Measurements from ENCODE around the gene RETREG1. TPM values are rescaled to one million over a fixed set of nuclear protein-coding genes. Genes with fewer than 3 reads are reported as not detected.

The RETREG1 gene
- total and polyA plus RNA-seq, 2 of the 13 experiments (the other 11 are each of a cell fraction or from before 2014, with no cell fraction given): 0.07 TPM; not detected in 1

DNA sequence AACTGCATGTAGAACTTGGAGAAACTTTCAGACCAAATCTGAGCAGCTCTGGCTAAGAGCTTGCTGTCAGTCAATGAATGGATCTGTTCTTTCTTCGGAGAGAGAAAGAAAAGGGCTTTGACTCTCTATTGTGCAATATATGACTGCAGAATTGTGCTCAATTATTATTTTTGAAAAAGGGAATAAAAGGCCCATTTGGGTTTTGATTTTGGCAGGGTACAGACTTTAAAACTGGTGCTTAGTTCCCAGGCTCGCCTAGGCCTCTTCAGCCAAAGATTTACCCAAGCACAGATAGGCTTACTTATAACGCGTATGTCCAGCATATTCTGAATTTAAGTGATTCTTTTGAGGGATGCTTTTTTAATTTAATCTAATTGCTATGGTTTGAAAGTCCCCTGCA is 59.3 kb downstream of the RETREG1 start:
- in situ Hi-C loops (cut with HindIII; ENCODE audit: extremely low pct_ligation_motif_present, low pct_unique_long_range_greater_than_20kb): no loop called here
- Histone ChIP-seq H3K27ac (ENCODE audit: extremely low read length, insufficient read depth, low read length) (no peak overlapping the region), H2AFZ (ENCODE audit: low read length) (no peak overlapping the region), H3K9me3 (ENCODE audit: low read length) (no peaks in the 10 kb centered on the region), H3K4me2 (ENCODE audit: low read depth, low read length) (no peak overlapping the region), H4K20me1 (ENCODE audit: insufficient read depth, low read length) (no peaks in the 10 kb centered on the region), H3K4me1 (ENCODE audit: insufficient read depth, low read length) (peaks cover 9% of the 10 kb centered on the region; the same call in 1 of the 2 replicates), H3K4me3 (replicated peaks in 1 of 3; ENCODE audit: insufficient read depth in 1 of 3, low read depth in 2 of 3, low read length in 3 of 3) (no peak overlapping the region), H3K27me3 (ENCODE audit: control insufficient read depth in 1 of 2, insufficient read depth in 2 of 2, low read length in 2 of 2) (no peaks in the 10 kb centered on the region), H3K9ac (ENCODE audit: insufficient read depth, low read depth, low read length) (no peak overlapping the region), H3K36me3 (replicated peaks in 1 of 2; ENCODE audit: control insufficient read depth in 1 of 2, insufficient read depth in 2 of 2, low read length in 2 of 2) (no peaks in the 10 kb centered on the region), H3K79me2 (ENCODE audit: insufficient read depth, low read length) (no peaks in the 10 kb centered on the region)
- WGBS (ENCODE audit: low lambda C conversion rate): 78% methylated on average over 4 of the region's 4 CpGs
- POLR2A ChIA-PET: no interaction called here
- DNase-seq (ENCODE audit: low spot score) (no peak), ATAC-seq (no peak), FAIRE-seq (no peak)
- CTCF ChIA-PET (ENCODE audit: low intra/inter-chr PET ratio, low total read pairs): no interaction called here
- peak; percentile 61 for TF ChIP-seq CEBPB (IDR thresholded peaks at IDR 0.05; ENCODE audit: borderline replicate concordance, low read depth, low read length)
- TF ChIP-seq ZNF775 (CRISPR knock-in tag; IDR thresholded peaks at IDR 0.05; ENCODE audit: borderline replicate concordance): no peak
- intact Hi-C loops (cut with micrococcal nuclease; ENCODE audit: unreplicated experiment): no loop called here
- no TSS peak for BruUV-seq (replicated peaks)

GRCh38 chr5:16554110-16554509 is 62.7 kb downstream of the RETREG1 start:
- Histone ChIP-seq H3K4me2 (ENCODE audit: low read depth, low read length) (no peak overlapping the region), H3K36me3 (replicated peaks in 1 of 2; ENCODE audit: control insufficient read depth in 1 of 2, insufficient read depth in 2 of 2, low read length in 2 of 2) (no peaks in the 10 kb centered on the region), H3K27me3 (ENCODE audit: control insufficient read depth in 1 of 2, insufficient read depth in 2 of 2, low read length in 2 of 2) (no peaks in the 10 kb centered on the region), H3K4me3 (replicated peaks in 1 of 3; ENCODE audit: insufficient read depth in 1 of 3, low read depth in 2 of 3, low read length in 3 of 3) (no peak overlapping the region), H3K9me3 (ENCODE audit: low read length) (no peaks in the 10 kb centered on the region), H4K20me1 (ENCODE audit: insufficient read depth, low read length) (no peaks in the 10 kb centered on the region), H3K9ac (ENCODE audit: insufficient read depth, low read depth, low read length) (no peak overlapping the region), H3K4me1 (ENCODE audit: insufficient read depth, low read length) (peaks cover 9% of the 10 kb centered on the region; the same call in 1 of the 2 replicates), H3K27ac (ENCODE audit: extremely low read length, insufficient read depth, low read length) (no peak overlapping the region), H3K79me2 (ENCODE audit: insufficient read depth, low read length) (no peaks in the 10 kb centered on the region), H2AFZ (ENCODE audit: low read length) (no peak overlapping the region)
- DNase-seq (ENCODE audit: low spot score) (no peak), ATAC-seq (peak; percentile 55), FAIRE-seq (no peak)
- in situ Hi-C loops (cut with HindIII; ENCODE audit: extremely low pct_ligation_motif_present, low pct_unique_long_range_greater_than_20kb): loop anchor here (5.0 kb wide), 1 partner anchor 67 kb away; no protein-coding TSS in a partner anchor
- ChIA-PET CTCF (ENCODE audit: low intra/inter-chr PET ratio, low total read pairs) (no interaction called here), POLR2A (no interaction called here)
- 6% methylated on average over 8 of the region's 8 CpGs for WGBS (ENCODE audit: low lambda C conversion rate)
- intact Hi-C loops (cut with micrococcal nuclease; ENCODE audit: unreplicated experiment): no loop called here
- BruUV-seq (replicated peaks): no TSS peak
- TF ChIP-seq CREBL2 (CRISPR knock-in tag; IDR thresholded peaks at IDR 0.05; ENCODE audit: borderline replicate concordance) (no peak), CHCHD3 (CRISPR knock-in tag; IDR thresholded peaks at IDR 0.05) (no peak), ZNF850 (CRISPR knock-in tag; conservative IDR thresholded peaks at IDR 0.05) (no peak), ZXDC (CRISPR knock-in tag; IDR thresholded peaks at IDR 0.05) (no peak), HCFC1 (IDR thresholded peaks at IDR 0.05; ENCODE audit: low read depth, low read length) (no peak), SRSF4 (IDR thresholded peaks at IDR 0.05; ENCODE audit: low read depth, low read length, poor library complexity, severe bottlenecking) (no peak)

Data from HepG2 (cell line).